GM19240 (cell line): ENCODE results near the gene TRAM2.

Experiments used
- DNase-seq: peaks from one replicate; pipeline ENCODE4 v3.0.0; 2011; ENCODE audit warnings: low spot score; ENCODE audit not compliant: insufficient read length

Gene TRAM2

GRCh38 chr6:52570291-52570700 is 6.6 kb downstream of the TRAM2 start:
- DNase-seq, result no peak

GRCh38 chr6:52568320-52568719 is 8.5 kb downstream of the TRAM2 start:
- no peak for DNase-seq

- no peak for DNase-seq
These were observed 10.0 kb downstream of the TRAM2 start for GRCh38 chr6:52566853-52567279.

- DNase-seq, result no peak
These were observed 10.7 kb downstream of the TRAM2 start for GRCh38 chr6:52566201-52566600.

GRCh38 chr6:52564856-52565255 is 12.0 kb downstream of the TRAM2 start:
- DNase-seq, result no peak

- no peak for DNase-seq
These were observed 13.9 kb downstream of the TRAM2 start for GRCh38 chr6:52562911-52563310.

GRCh38 chr6:52560462-52560861 is 16.4 kb downstream of the TRAM2 start:
- no peak for DNase-seq

GRCh38 chr6:52558266-52559000 is 18.4 kb downstream of the TRAM2 start:
- DNase-seq, result no peak

- no peak for DNase-seq
These were observed 19.2 kb downstream of the TRAM2 start for GRCh38 chr6:52557389-52558265.

GRCh38 chr6:52555518-52556233 is 21.2 kb downstream of the TRAM2 start:
- no peak for DNase-seq

- no peak for DNase-seq
These were observed 22.1 kb downstream of the TRAM2 start for GRCh38 chr6:52554684-52555280.

- DNase-seq, result no peak
These were observed 23.1 kb downstream of the TRAM2 start for GRCh38 chr6:52553719-52554118.

GRCh38 chr6:52553158-52553557 is 23.7 kb downstream of the TRAM2 start:
- no peak for DNase-seq

- no peak for DNase-seq
These were observed 24.6 kb downstream of the TRAM2 start for GRCh38 chr6:52552278-52552643.

- DNase-seq, result no peak
These were observed 25.2 kb downstream of the TRAM2 start for GRCh38 chr6:52551483-52552277.

- no peak for DNase-seq
These were observed 26.0 kb downstream of the TRAM2 start for GRCh38 chr6:52550870-52551269.

GRCh38 chr6:52550014-52550575 is 26.8 kb downstream of the TRAM2 start:
- no peak for DNase-seq

- DNase-seq, result no peak
These were observed 27.4 kb downstream of the TRAM2 start for GRCh38 chr6:52549428-52549827.

GRCh38 chr6:52548999-52549398 is 27.9 kb downstream of the TRAM2 start:
- DNase-seq, result no peak

GRCh38 chr6:52548353-52548713 is 28.5 kb downstream of the TRAM2 start:
- DNase-seq, result no peak
